Smooth muscle cell (in vitro differentiated cells): ENCODE results near the gene TEF. TPM values are rescaled to one million over a fixed set of nuclear protein-coding genes. Genes with fewer than 3 reads are reported as not detected.
"Not testable (repeated sequence)": the region's sequence is repeated elsewhere in the genome, so short reads cannot be mapped to it uniquely, and the experiment has no call there.

Source experiments
- DNase-seq: peaks from one replicate; lab custom pipeline; 2025; ENCODE audit not compliant: unreplicated experiment; lab: John Stamatoyannopoulos, UW
- H2AFZ ChIP-seq: fragments of 200-600 bp; sonication (generic); 2 replicates; pipeline ENCODE4 v1.6.0; 2016; ENCODE audit warnings: antibody characterized with exemption, low read depth, mild to moderate bottlenecking
- H3F3A ChIP-seq: fragments of 200-600 bp; sonication (generic); 2 replicates; pipeline ENCODE4 v1.6.0; 2017; ENCODE audit warnings: antibody characterized with exemption, low read depth
- H3K27ac ChIP-seq: fragments of 200-600 bp; sonication (generic); 2 replicates; pipeline ENCODE4 v1.5.1; 2016; ENCODE audit warnings: low read depth, mild to moderate bottlenecking
- H3K27me3 ChIP-seq: fragments of 200-600 bp; sonication (generic); 2 replicates; pipeline ENCODE4 v1.6.1; 2016; ENCODE audit warnings: low read depth, mild to moderate bottlenecking
- H3K36me3 ChIP-seq: fragments of 200-600 bp; sonication (generic); 2 replicates; pipeline ENCODE4 v1.5.1; 2016; ENCODE audit warnings: low read depth
- H3K4me1 ChIP-seq: fragments of 200-600 bp; sonication (generic); 2 replicates; pipeline ENCODE4 v1.5.1; 2016; ENCODE audit warnings: low read depth
- H3K4me2 ChIP-seq: fragments of 200-600 bp; sonication (generic); 2 replicates; pipeline ENCODE4 v1.6.0; 2016; ENCODE audit warnings: mild to moderate bottlenecking
- H3K4me3 ChIP-seq: fragments of 200-600 bp; sonication (generic); 2 replicates; pipeline ENCODE4 v1.5.1; 2016; ENCODE audit warnings: mild to moderate bottlenecking
- H3K79me2 ChIP-seq: fragments of 200-600 bp; sonication (generic); 2 replicates; pipeline ENCODE4 v1.6.0; 2016; ENCODE audit warnings: low read depth, mild to moderate bottlenecking
- H3K9ac ChIP-seq: fragments of 200-600 bp; sonication (generic); 2 replicates; pipeline ENCODE4 v1.6.0; 2016; ENCODE audit warnings: low read depth
- H3K9me3 ChIP-seq: fragments of 200-600 bp; sonication (generic); replicated peaks from 2 replicates; pipeline ENCODE4 v1.5.1; 2016; ENCODE audit warnings: low read depth
- H4K20me1 ChIP-seq: fragments of 200-600 bp; sonication (generic); 2 replicates; pipeline ENCODE4 v1.6.0; 2016; ENCODE audit warnings: low read depth
- WGBS: methylation state at CpG from one replicate; pipeline ENCODE4 v1.1.7; 2016; ENCODE audit warnings: low lambda C conversion rate; 5-methylcytosine and 5-hydroxymethylcytosine counted together
- polyA plus RNA-seq: library from polyadenylated mRNA; unstranded; fragments of >200 nt; fragmentation: Nextera tagmentation; extraction: Ambion mirVana; gene quantifications from 2 replicates; pipeline ENCODE4 v1.2.1, GENCODE V29; 2016
- total RNA-seq: library from RNA; depleted of rRNA; stranded (reverse); fragments of >200 nt; gene quantifications from 2 replicates; pipeline ENCODE4 v1.2.3, GENCODE V29; 2014
- TF ChIP-seq, protein P1 (sequence below): fragments of 200-600 bp; sonication (generic); IDR thresholded peaks from 2 replicates; pipeline ENCODE4 v1.5.1; 2017; ENCODE audit warnings: borderline replicate concordance, mild to moderate bottlenecking, antibody characterized with exemption; ENCODE audit not compliant: insufficient read depth, poor library complexity, severe bottlenecking

The TEF gene
- total and polyA plus RNA-seq, 2 experiments from 2014 or later = 6.4 to 7.6 TPM

DNA sequence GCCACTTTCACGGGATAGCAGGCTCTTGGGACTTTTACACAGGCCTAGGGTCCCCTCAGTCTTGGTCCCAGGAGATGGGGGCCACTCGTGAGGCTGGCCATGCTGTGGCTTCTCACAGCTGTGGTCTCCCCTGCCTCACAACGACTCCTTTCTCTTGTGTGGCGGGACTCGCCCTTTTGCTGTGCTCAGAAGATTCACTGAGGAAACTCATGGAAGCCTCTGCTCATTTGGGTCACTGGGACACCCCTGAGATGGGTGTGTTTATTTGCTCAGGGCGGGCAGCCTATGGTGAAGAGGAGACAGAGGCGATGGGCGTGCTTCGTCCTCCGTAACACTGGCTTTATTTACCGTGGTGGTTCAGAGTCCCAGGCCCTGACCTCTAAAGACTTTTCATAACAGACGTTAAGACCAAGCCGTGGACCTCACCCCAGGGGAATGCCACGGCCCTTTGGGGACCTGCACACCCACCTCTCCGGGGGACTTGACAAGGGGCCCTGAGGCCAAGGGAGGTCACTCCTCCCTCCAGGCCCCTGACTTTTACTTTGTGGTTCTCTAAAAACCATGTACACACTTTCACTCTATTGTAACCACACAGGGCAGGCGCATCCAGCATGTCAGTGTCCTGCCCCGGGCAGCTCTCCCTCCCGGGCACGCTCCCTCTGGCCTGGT, 15.5 kb downstream of the TEF start:
- TF ChIP-seq, protein P1, sequence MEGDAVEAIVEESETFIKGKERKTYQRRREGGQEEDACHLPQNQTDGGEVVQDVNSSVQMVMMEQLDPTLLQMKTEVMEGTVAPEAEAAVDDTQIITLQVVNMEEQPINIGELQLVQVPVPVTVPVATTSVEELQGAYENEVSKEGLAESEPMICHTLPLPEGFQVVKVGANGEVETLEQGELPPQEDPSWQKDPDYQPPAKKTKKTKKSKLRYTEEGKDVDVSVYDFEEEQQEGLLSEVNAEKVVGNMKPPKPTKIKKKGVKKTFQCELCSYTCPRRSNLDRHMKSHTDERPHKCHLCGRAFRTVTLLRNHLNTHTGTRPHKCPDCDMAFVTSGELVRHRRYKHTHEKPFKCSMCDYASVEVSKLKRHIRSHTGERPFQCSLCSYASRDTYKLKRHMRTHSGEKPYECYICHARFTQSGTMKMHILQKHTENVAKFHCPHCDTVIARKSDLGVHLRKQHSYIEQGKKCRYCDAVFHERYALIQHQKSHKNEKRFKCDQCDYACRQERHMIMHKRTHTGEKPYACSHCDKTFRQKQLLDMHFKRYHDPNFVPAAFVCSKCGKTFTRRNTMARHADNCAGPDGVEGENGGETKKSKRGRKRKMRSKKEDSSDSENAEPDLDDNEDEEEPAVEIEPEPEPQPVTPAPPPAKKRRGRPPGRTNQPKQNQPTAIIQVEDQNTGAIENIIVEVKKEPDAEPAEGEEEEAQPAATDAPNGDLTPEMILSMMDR = no peak
- no peak overlapping the region for H3K9ac ChIP-seq
- H3K4me2 ChIP-seq = no peak overlapping the region
- H2AFZ ChIP-seq = no peak overlapping the region
- H3K4me1 ChIP-seq = no peaks in the 10 kb centered on the region
- no peak overlapping the region for H3K27ac ChIP-seq
- no peaks in the 10 kb centered on the region for H3K27me3 ChIP-seq
- H3F3A ChIP-seq = no peaks in the 10 kb centered on the region
- H3K4me3 ChIP-seq = no peak overlapping the region
- H4K20me1 ChIP-seq = no peaks in the 10 kb centered on the region
- no peaks in the 10 kb centered on the region for H3K9me3 ChIP-seq
- 94% methylated on average over 19 of the region's 19 CpGs for WGBS
- no peaks in the 10 kb centered on the region for H3K36me3 ChIP-seq
- no peak for DNase-seq
- no peaks in the 10 kb centered on the region for H3K79me2 ChIP-seq

DNA sequence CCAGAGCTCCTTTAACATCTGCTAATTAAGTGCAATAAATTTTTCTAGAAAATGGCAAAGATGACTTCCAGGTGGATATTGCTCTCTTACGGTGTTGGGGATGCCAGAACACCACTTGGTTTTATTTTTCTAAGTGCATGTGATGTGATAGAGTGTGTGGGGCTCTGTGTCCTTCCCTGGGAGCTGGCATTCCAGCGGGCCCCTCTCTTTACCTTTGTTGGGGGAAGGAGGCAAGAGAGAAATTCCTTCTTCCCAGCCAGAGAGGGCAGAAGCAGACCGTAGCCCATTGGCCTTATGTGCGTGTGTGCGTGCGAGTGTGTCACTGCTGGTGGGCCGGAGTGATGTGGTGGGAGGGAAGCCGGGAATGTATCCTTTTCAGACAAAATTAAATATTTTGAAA, 17.2 kb downstream of the TEF start:
- DNase-seq = no peak
- H2AFZ ChIP-seq = no peak overlapping the region
- no peaks in the 10 kb centered on the region for H3K9me3 ChIP-seq
- no peak overlapping the region for H3K4me2 ChIP-seq
- no peak overlapping the region for H3K9ac ChIP-seq
- no peaks in the 10 kb centered on the region for H3K79me2 ChIP-seq
- H3K27me3 ChIP-seq = no peaks in the 10 kb centered on the region
- no peaks in the 10 kb centered on the region for H4K20me1 ChIP-seq
- no peak overlapping the region for H3K27ac ChIP-seq
- no peaks in the 10 kb centered on the region for H3K36me3 ChIP-seq
- 92% methylated on average over 8 of the region's 8 CpGs for WGBS
- no peaks in the 10 kb centered on the region for H3F3A ChIP-seq
- TF ChIP-seq, protein P1 = no peak
- H3K4me3 ChIP-seq = no peak overlapping the region
- no peaks in the 10 kb centered on the region for H3K4me1 ChIP-seq

DNA sequence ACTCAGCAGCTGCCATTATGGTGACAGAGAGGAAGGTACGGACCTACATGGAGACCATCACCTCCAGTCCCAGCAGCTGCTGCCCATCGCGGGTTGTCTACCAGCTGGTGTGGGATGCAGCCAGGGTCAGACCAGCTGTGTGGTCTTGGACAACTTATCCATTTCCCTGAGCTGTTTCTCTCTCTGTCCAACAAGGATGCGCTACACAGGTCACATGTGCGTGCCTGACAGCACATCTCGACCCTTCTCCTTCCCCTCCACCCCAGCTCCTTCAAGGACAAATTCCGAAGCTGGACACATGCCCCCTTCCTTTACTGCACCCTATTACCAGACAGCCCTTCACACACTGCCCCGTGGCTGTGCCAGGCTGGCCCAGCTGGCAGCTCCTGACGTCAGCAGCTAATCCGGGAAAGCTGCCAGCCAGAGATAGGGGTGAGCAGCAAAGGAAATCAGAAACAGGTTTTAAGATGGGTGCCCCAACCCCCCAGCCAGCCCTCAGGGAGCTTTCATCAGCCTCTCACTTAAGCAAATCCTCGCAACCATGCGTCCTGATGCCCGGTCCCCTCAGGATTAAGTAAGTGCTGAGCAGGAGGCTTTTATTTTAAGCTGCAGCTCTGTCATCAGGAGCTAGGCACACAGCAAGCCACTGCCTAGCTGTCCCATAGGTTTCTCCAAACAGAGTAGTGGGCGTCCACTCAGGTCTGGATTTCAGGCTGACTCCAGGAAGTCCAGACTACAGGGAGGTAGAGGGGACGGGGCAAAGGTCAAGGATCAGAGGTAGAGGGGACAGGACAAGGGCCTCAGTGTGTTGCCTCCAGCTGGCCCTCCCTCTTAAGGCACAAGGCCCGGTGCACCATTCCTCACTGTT, 20.3 kb downstream of the TEF start:
- TF ChIP-seq, protein P1 = no peak
- Histone ChIP-seq H3K27ac (no peak overlapping the region), H2AFZ (no peak overlapping the region), H3K4me3 (no peak overlapping the region), H3K4me2 (no peak overlapping the region), H3K79me2 (no peaks in the 10 kb centered on the region), H3K4me1 (no peaks in the 10 kb centered on the region), H3K36me3 (no peaks in the 10 kb centered on the region), H3K9me3 (no peaks in the 10 kb centered on the region), H3K27me3 (no peaks in the 10 kb centered on the region), H4K20me1 (no peaks in the 10 kb centered on the region), H3F3A (no peaks in the 10 kb centered on the region), H3K9ac (no peak overlapping the region)
- 68% methylated on average over 16 of the region's 16 CpGs for WGBS
- DNase-seq = no peak

DNA sequence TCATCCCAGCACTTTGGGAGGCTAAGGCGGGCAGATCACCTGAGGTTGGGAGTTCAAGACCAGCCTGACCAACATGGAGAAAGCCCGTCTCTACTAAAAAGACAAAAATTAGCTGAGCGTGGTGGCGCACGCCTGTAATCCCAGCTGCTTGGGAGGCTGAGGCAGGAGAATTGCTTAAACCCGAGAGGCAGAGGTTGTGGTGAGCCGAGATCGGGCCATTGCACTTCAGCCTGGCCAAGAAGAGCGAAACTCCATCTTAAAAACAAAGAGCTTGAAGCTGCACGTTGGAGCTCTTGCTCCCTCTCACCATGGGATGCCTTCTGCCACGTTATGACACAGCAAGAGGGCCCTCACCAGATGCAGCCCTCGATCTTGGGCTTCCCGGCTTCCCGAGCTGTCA, 21.1 kb downstream of the TEF start:
- H3K79me2 ChIP-seq, H4K20me1 ChIP-seq, H3K27me3 ChIP-seq, H3K27ac ChIP-seq, DNase-seq, H3K9me3 ChIP-seq, H3K4me1 ChIP-seq, H3K36me3 ChIP-seq, H3F3A ChIP-seq, H3K9ac ChIP-seq, H3K4me3 ChIP-seq, H3K4me2 ChIP-seq, H2AFZ ChIP-seq: not testable (repeated sequence)
- WGBS = 92% methylated on average over 14 of the region's 14 CpGs
